T-helper 17 cell (primary cell): ENCODE results near the gene ELL2. TPM values are rescaled to one million over a fixed set of nuclear protein-coding genes. Genes with fewer than 3 reads are reported as not detected.

Experiments
- ATAC-seq: fragments of 150-1000 bp; cut with Tn5 transposase; 2 replicates; pipeline ENCODE4 v1.10.0; 2021; ENCODE audit warnings: mild to moderate bottlenecking, moderate library complexity
- DNase-seq, 3 donors: peaks; one replicate each; pipeline versions ENCODE4 v3.0.0 to v3.0.0-alpha.2; 2020 to 2021
- H3K9me3 ChIP-seq: one replicate; pipeline ENCODE4 v1.7.0; 2013; ENCODE audit warnings: low read length, mild to moderate bottlenecking; ENCODE audit not compliant: control insufficient read depth, poor library complexity, severe bottlenecking
- H3K27ac Mint-ChIP-seq: one replicate; pipeline ENCODE4 v1.8.0; 2022; ENCODE audit warnings: mild to moderate bottlenecking, moderate library complexity, mixed read lengths
- H3K27me3 Mint-ChIP-seq: one replicate; pipeline ENCODE4 v1.8.0; 2022; ENCODE audit warnings: mixed read lengths
- H3K36me3 Mint-ChIP-seq: one replicate; pipeline ENCODE4 v1.8.0; 2022; ENCODE audit warnings: low read depth, mixed read lengths
- H3K4me1 Mint-ChIP-seq: one replicate; pipeline ENCODE4 v1.8.0; 2022; ENCODE audit warnings: mild to moderate bottlenecking, mixed read lengths
- H3K4me3 Mint-ChIP-seq: one replicate; pipeline ENCODE4 v1.8.0; 2022; ENCODE audit warnings: mild to moderate bottlenecking, moderate library complexity, mixed read lengths
- total RNA-seq, 4 donors: library from RNA in 2 of 4; stranded (reverse) in 2 of 4; gene quantifications; one replicate each; pipeline ENCODE4 v1.2.3 and lab custom pipeline; 2022 to 2026

Gene ELL2
- total RNA-seq, 2 donors from 2014 or later, result 59.8 to 80.7 TPM

GRCh38 chr5:95900383-95900958 lies 61.2 kb downstream of the ELL2 start:
- no peak overlapping the region for H3K4me3 Mint-ChIP-seq
- no peak overlapping the region for H3K27ac Mint-ChIP-seq
- ATAC-seq (peak; percentile 8), DNase-seq (no peak)
- peaks cover 5% of the 10 kb centered on the region for H3K4me1 Mint-ChIP-seq
- no peaks in the 10 kb centered on the region for H3K9me3 ChIP-seq
- no peaks in the 10 kb centered on the region for H3K27me3 Mint-ChIP-seq
- H3K36me3 Mint-ChIP-seq, result peaks cover 10% of the 10 kb centered on the region

- H3K36me3 Mint-ChIP-seq, result peaks cover 7% of the 10 kb centered on the region
- H3K4me1 Mint-ChIP-seq, result peaks cover 5% of the 10 kb centered on the region
- H3K27ac Mint-ChIP-seq, result no peak overlapping the region
- no peaks in the 10 kb centered on the region for H3K27me3 Mint-ChIP-seq
- no peak overlapping the region for H3K4me3 Mint-ChIP-seq
- no peaks in the 10 kb centered on the region for H3K9me3 ChIP-seq
- ATAC-seq, result peak; percentile 9
- DNase-seq, result no peak
Measured at GRCh38 chr5:95899829-95900228, 61.8 kb downstream of the ELL2 start.

- peak overlapping the region; percentile 49 for H3K27ac Mint-ChIP-seq
- H3K27me3 Mint-ChIP-seq, result no peaks in the 10 kb centered on the region
- H3K4me3 Mint-ChIP-seq, result no peak overlapping the region
- DNase-seq, result no peak
- H3K9me3 ChIP-seq, result no peaks in the 10 kb centered on the region
- ATAC-seq, result no peak
- H3K4me1 Mint-ChIP-seq, result peaks cover 5% of the 10 kb centered on the region
- H3K36me3 Mint-ChIP-seq, result peaks cover 9% of the 10 kb centered on the region
Measured at GRCh38 chr5:95899006-95899405, 62.6 kb downstream of the ELL2 start.

- H3K27ac Mint-ChIP-seq, result no peak overlapping the region
- no peak for ATAC-seq
Measured at GRCh38 chr5:95895771-95896170, 65.9 kb downstream of the ELL2 start.

GRCh38 chr5:95895251-95895650 lies 66.4 kb downstream of the ELL2 start:
- Mint-ChIP-seq H3K27me3 (no peaks in the 10 kb centered on the region), H3K36me3 (peaks cover 7% of the 10 kb centered on the region), H3K4me1 (peaks cover 3% of the 10 kb centered on the region), H3K27ac (peak overlapping the region; percentile 37), H3K4me3 (peak overlapping the region; percentile 50)
- no peak for DNase-seq
- no peak for ATAC-seq
- H3K9me3 ChIP-seq, result no peaks in the 10 kb centered on the region

More at GRCh38 chr5:95895771-95896170, 65.9 kb downstream of the ELL2 start:
- Mint-ChIP-seq H3K4me3 (peak overlapping the region; percentile 50), H3K36me3 (peaks cover 7% of the 10 kb centered on the region), H3K4me1 (peaks cover 3% of the 10 kb centered on the region), H3K27me3 (no peaks in the 10 kb centered on the region)
- DNase-seq, result no peak
- H3K9me3 ChIP-seq, result no peaks in the 10 kb centered on the region

- no peak for DNase-seq
- no peak overlapping the region for H3K27ac Mint-ChIP-seq
- H3K36me3 Mint-ChIP-seq, result peaks cover 2% of the 10 kb centered on the region
- H3K9me3 ChIP-seq, result no peaks in the 10 kb centered on the region
- H3K4me1 Mint-ChIP-seq, result peaks cover 2% of the 10 kb centered on the region
- no peak overlapping the region for H3K4me3 Mint-ChIP-seq
- peak; percentile 51 for ATAC-seq
- no peaks in the 10 kb centered on the region for H3K27me3 Mint-ChIP-seq
Measured at GRCh38 chr5:95892784-95893354, 68.8 kb downstream of the ELL2 start.

- ATAC-seq, result no peak
- H3K36me3 Mint-ChIP-seq, result peaks cover 2% of the 10 kb centered on the region
- no peak for DNase-seq
- H3K9me3 ChIP-seq, result no peaks in the 10 kb centered on the region
- H3K4me1 Mint-ChIP-seq, result peaks cover 2% of the 10 kb centered on the region
- H3K27me3 Mint-ChIP-seq, result no peaks in the 10 kb centered on the region
- H3K27ac Mint-ChIP-seq, result no peak overlapping the region
- no peak overlapping the region for H3K4me3 Mint-ChIP-seq
Measured at GRCh38 chr5:95891499-95891898, 70.2 kb downstream of the ELL2 start.

- Mint-ChIP-seq H3K27ac (peak overlapping the region; percentile 4), H3K4me3 (no peak overlapping the region), H3K36me3 (no peaks in the 10 kb centered on the region), H3K4me1 (peaks cover 2% of the 10 kb centered on the region), H3K27me3 (no peaks in the 10 kb centered on the region)
- DNase-seq (no peak), ATAC-seq (no peak)
- no peaks in the 10 kb centered on the region for H3K9me3 ChIP-seq
Measured at GRCh38 chr5:95889076-95889475, 72.6 kb downstream of the ELL2 start.

- Mint-ChIP-seq H3K36me3 (no peaks in the 10 kb centered on the region), H3K27ac (peak overlapping the region; percentile 24)
Measured at GRCh38 chr5:95887977-95888376, 73.7 kb downstream of the ELL2 start.

GRCh38 chr5:95886340-95887044 lies 75.2 kb downstream of the ELL2 start:
- H3K4me3 Mint-ChIP-seq, result no peak overlapping the region
- no peak for ATAC-seq
- no peaks in the 10 kb centered on the region for H3K36me3 Mint-ChIP-seq
- DNase-seq, result no peak
- no peaks in the 10 kb centered on the region for H3K27me3 Mint-ChIP-seq
- no peaks in the 10 kb centered on the region for H3K9me3 ChIP-seq
- H3K4me1 Mint-ChIP-seq, result peaks cover 2% of the 10 kb centered on the region
- no peak overlapping the region for H3K27ac Mint-ChIP-seq

More at GRCh38 chr5:95887977-95888376, 73.7 kb downstream of the ELL2 start:
- H3K27me3 Mint-ChIP-seq, result no peaks in the 10 kb centered on the region
- ATAC-seq, result no peak
- DNase-seq, result no peak
- H3K4me3 Mint-ChIP-seq, result no peak overlapping the region
- no peaks in the 10 kb centered on the region for H3K9me3 ChIP-seq
- H3K4me1 Mint-ChIP-seq, result peaks cover 2% of the 10 kb centered on the region

GRCh38 chr5:95884511-95884910 lies 77.1 kb downstream of the ELL2 start:
- no peaks in the 10 kb centered on the region for H3K27me3 Mint-ChIP-seq
- ATAC-seq, result no peak
- H3K9me3 ChIP-seq, result no peaks in the 10 kb centered on the region
- no peak for DNase-seq
- H3K4me3 Mint-ChIP-seq, result peak overlapping the region; percentile 7
- peak overlapping the region; percentile 63 for H3K27ac Mint-ChIP-seq
- no peaks in the 10 kb centered on the region for H3K36me3 Mint-ChIP-seq
- peaks cover 2% of the 10 kb centered on the region for H3K4me1 Mint-ChIP-seq

- Mint-ChIP-seq H3K27me3 (no peaks in the 10 kb centered on the region), H3K36me3 (no peaks in the 10 kb centered on the region), H3K4me1 (peaks cover 2% of the 10 kb centered on the region), H3K4me3 (no peak overlapping the region), H3K27ac (peak overlapping the region; percentile 63)
- DNase-seq (no peak), ATAC-seq (no peak)
- no peaks in the 10 kb centered on the region for H3K9me3 ChIP-seq
Measured at GRCh38 chr5:95884017-95884325, 77.7 kb downstream of the ELL2 start.

GRCh38 chr5:95883185-95884016 lies 78.2 kb downstream of the ELL2 start:
- H3K36me3 Mint-ChIP-seq, result no peaks in the 10 kb centered on the region
- H3K9me3 ChIP-seq, result no peaks in the 10 kb centered on the region
- H3K27me3 Mint-ChIP-seq, result no peaks in the 10 kb centered on the region
- ATAC-seq (peak; percentile 20), DNase-seq (no peak)
- H3K4me1 Mint-ChIP-seq, result peaks cover 2% of the 10 kb centered on the region
- H3K27ac Mint-ChIP-seq, result peak overlapping the region; percentile 63
- H3K4me3 Mint-ChIP-seq, result peak overlapping the region; percentile 10
